ENCODE measurements around the gene AHNAK2.
A peak's percentile ranks its signal among the peaks of the same experiment; 100 is the strongest.
"Not testable (repeated sequence)": the region's sequence is repeated elsewhere in the genome, so short reads cannot be mapped to it uniquely, and the experiment has no call there.

Gene AHNAK2

DNA sequence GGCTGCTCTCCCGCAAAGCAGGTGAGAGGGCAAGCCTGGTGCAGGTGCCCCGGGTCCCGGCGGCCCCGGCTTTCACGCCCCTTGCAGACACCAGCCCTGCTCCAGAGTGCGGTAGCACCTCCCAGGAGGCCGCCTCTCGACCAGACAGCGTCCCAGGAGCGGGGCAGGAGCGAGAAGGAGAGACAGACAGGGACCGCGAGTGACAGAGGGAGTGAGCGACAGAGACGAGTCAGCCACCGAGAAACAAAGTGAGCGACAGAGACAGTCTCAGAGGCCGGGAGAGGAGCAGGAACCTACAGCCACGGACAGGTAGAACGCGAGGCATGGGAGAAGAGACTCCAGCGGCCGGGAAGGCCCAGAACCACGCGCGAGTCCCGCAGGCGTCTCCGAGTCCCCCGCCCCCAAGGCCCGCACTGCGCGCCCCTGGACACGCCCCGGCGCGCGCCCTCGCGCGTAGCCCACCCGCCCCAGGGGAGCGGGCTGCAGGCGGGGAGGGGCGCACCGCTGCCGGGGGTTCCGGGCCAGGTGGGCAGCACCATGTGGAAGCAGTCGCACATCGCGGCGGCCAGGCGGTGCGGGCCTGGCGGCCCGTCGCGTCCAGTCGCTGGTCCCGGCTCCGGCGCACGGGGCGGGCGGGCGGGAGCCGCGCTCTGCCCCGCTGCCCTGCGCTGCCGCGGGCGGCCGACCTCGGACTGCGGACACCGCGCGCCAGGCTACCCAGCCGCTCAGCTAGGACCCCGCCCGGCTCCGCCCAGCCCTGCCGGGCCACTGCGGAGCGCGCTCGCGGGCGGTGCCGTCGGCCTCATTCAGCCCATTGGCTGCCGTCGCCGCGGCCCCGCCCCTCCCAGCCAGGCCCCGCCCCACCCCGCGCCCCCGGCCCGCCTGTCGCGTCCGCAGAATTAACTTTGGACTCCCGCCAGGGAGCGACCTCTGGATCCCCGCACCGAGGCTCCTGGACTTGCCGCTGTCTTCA, at the start of gene AHNAK2:
AHNAK2 (minus strand) TSS at position 694 of the 973 bp plus-strand sequence; CDS start at position 557, 137 bp downstream.
- DNase-seq: peak; percentile 81

DNA sequence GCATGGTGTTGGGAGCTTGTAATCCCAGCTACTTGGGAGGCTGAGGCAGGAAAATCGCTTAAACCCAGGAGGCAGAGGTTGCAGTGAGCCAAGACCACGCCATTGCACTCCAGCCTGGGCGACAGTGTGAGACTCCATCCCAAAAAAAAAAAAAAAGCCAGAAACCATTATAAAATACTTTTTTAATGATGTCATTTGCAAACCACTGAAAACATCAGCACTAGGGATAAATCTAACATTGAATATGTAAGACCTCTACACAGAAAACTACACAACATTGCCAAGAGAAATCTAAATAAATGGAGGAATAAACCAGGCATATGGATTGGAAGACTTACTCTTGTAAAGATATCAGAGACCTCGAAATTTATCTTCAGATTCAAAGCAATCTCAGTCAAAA, 49.5 kb upstream of the AHNAK2 start:
- not testable (repeated sequence) for DNase-seq

DNA sequence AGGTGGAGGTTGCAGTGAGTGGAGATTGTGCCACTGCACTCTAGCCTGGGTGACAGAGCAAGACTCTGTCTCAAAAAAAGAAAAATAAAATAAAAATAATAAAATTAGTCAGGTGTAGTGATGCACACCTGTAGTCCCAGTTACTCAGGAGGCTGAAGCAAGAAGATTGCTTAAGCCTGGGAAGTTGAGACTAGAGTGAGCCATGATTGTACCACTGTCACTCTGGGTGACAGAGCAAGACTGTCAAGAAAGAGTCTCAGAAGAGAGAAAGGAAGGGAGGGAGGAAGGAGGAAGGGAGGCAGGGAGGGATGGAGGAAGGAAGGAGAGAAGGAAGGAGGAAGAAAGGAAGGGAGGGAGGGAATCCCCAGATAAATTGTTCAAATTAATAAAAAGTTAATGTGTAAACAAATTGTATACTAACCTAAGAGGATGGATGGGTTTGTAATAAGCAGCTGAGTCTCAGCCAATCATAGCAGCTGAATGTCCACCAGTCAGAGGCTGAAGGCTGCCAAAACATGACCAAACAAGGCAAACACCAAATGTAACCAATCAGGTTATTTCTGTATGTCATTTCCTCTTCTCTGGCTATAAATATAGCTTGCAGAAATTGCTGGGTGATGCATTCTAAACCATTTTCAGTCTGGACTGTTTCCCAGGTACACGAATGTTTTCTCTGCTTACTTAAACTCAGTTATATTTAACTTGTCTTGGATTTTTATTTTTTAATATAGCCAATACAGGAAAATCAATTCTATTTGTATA, 48.8 kb upstream of the AHNAK2 start:
- DNase-seq: peak; percentile 60

DNA sequence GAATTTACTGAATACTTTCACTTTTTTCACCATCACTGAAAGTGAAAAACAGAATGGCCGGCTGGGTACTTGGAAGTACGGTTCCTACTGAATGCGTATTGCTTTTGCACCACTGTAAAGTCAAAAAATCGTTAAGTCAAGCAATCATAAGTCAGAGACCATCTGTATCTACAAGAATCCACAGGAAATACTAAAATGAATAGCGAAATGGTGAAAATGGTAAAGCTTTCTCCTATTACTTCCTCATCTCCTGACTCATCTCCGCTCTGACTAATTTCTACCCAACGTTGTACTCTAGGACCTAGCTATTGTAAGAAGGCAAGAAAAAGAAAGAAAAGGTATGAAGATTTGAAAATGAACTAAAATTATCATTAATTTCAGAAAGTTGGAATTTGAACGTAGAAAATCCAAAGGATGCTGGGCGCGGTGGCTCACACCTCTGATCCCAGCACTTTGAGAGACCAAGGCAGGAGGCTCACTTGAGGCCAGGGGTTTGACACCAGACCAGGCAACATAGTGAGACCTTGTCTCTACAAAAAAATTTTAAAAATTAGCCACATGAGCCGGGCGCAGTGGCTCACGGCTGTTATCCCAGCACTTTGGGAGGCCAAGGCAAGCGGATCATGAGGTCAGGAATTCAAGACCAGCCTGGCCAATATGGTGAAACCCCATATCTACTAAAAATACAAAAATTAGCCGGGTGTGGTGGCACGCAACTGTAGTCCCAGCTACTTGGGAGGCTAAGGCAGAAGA, 48.0 kb upstream of the AHNAK2 start:
- DNase-seq: peak; percentile 84

DNA sequence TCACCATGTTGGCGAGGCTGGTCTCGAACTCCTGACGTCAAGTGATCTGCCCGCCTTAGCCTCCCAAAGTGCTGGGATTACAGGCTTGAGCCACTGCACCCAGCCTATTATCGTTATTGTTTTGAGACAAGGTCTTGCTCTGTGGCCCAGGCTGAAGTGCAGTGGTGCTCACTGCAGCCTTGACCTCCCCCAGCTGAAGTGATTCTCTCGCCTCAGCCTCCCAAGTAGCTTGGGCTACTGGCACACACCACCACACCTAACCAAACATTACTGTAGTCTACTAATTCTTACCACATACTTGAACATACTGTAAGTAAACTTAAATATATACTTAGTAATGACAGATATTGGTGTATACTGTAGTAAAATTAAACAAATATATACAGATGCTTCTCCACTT, 47.3 kb upstream of the AHNAK2 start:
- DNase-seq: no peak

DNA sequence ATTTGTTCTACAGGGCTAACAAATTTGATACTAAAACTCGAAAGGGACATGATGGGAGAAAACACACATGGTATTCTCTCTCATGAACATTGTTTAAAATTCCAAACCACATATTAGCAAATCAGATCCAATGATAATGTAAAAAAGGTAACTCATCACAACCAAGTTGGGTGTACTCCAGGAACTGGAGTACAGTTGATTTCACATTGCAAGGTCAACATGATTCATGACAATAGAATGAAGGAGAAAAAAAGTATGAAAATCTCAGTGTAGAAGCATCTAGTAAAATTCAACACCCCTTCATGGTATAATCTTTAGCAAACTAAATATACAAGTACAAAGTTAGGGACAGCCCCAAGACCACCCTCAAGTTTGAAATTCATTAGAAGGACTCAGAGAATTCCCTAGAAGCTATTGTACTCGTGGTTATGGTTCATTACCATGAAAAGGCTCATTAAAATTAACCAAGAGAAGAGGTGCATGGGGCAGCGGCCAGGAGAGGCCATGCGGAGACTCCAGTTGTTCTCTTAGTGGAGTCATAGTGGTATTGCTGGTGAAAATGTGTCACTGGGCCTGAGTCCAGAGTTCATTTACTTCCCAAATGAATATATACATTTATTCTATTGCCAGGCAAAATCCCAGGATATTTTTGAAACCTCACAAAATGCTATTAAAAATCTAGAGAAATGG, 45.8 kb upstream of the AHNAK2 start:
- DNase-seq: peak; percentile 83

DNA sequence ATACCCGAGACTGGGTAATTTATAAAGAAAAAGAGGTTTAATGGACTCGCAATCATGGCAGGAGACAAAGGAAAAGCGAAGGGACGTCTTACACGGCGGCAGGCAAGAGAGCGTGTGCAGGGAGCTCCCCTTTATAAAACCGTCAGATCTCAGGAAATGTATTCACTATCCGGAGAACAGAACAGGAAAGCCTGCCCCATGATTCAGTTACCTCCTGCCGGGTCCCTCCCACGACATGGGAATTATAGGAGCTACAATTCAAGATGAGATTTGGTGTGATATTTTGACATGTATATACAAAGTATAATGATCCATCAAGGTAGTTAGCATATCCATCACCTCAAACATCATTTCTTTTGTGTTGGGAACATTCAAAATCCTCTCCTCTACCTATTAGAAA, 45.0 kb upstream of the AHNAK2 start:
- DNase-seq: no peak

DNA sequence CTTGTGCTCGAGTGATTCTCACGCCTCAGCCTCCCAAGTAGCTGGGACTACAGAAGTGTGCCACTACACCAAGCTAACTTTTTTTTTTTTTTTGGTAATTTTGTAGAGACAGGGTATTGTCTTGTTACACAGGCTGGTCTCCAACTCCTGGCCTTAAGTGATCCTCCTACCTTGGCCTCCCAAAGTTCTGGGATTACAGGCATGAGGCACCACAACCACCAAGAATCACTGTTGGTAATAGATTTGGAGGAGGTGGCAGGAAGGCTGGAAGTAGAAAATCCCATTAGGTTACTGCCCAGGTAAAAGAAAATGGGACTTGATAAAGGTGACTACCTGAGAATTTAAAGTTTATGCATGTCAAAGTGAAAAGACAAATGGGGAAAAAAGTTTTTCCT, 44.1 kb upstream of the AHNAK2 start:
- DNase-seq: no peak

DNA sequence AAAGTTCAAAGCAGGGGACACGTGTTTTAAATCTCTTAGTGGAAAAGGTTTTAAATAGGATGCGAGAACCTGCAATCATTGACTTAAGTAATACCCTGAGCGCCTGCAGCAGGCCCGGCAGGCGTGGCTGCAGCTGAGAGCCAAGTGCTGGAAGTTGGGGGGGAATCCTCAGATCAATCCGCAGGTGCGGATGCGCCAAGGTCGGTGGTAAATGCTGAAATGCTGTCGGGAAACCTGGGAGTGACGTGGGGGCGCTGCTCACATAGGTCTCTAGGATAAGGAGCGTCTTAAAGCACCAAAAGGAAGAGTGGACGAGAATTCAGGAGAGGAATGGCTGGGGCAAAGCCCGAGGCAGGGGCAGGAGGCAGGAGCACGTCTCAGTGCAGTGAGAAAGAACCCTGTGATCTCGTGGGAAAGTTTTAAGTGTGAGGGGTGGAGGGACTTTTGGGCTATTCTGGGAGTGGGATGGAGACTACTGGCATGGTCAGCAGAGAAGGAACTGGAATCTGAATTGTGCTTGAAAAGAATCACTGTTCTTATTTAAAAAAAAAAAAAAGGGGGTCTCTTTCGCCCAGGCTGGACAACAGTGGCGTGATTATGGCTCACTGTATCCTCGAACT, 43.6 kb upstream of the AHNAK2 start:
- peak; percentile 57 for DNase-seq

DNA sequence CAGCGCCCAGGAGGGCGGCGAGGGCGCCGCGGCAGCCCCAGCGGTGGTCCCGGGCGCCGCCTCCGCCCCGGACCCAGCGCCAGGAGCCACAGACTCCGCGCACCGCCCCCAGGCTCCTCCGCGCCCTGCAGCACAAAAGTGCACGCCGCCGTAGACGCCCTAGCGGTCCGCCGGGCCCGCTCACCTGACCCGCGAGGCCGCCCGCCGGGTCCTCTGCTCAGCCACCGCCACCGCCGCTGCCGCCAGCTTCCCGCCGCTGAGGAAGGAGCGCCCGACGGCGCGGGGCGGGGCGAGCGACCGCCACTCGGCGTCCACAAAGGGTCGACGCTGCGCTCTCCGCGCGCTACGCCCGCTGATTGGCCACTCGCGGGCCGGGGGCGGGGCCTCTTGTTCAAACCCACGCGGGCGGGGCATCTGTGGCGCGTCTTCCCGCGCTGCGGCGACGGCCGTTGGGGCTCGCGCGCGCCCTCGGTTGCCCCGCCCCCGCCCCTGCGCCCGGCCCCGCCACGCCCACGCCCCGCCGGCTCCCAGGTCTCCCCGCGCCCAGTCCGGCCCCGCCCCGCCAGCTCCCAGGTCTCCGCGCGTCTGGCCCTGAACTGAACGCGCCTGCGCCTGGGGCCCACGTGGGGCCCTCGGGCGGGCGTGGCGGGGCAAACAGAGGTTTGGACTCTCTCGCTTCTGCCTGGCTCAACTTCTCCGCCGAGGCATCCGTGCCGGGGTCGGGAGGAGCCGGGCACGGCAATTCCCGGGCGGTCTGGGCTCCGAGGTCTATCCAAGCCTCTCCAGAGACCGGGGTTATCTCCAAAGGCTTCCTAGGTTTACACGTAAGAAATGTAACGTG, 42.9 kb upstream of the AHNAK2 start, which contains the start of gene CDCA4:
CDCA4 (minus strand) TSS at position 269 of the 841 bp plus-strand sequence. CDS start 9,154 bp downstream, outside the sequence.
- peak; percentile 96 for DNase-seq

DNA sequence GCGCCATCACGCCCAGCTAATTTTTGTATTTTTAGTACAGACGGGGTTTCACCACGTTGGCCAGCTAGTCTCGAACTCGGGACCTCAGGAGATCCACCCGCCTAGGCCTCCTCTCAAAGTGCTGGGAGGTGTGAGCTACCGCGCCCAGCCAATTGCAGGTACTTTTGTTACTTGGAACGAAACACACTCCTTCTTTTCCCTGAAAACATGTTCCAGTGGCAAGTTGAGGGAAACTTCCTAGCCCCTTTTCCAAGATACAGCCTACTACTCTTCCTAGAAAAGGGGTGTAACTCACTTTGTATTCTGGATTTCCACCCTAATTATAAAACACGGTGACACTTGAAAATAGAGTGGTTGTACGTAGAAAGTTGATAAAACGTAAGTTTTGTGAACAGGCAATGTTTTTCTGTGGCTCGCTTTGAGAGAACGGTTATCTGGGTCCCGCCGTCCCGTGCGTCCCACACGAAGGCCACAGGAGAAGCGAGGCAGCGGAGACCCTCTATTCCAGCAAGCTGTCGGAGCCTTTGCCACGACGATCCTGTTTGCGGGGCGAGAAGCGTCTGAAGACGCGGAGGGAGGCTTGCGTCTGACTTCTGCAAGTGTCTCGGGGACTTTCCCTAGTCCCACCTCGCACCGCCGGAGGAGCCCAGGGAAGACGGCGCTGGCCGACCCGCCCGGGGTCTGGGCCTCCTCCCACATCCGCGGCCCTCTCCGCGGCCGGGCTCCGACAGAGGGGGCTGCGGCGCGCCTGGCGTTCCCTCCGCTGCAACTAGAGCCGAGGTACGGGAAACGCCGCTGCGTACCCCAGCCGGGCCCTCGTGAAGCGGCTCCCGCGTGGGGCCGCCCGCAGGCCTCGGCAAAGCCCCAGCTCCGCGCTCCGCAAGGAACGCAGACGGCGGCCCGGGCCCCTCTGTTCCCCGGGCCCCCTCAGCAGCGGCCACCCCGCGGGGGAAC, 42.0 kb upstream of the AHNAK2 start:
- DNase-seq: no peak

DNA sequence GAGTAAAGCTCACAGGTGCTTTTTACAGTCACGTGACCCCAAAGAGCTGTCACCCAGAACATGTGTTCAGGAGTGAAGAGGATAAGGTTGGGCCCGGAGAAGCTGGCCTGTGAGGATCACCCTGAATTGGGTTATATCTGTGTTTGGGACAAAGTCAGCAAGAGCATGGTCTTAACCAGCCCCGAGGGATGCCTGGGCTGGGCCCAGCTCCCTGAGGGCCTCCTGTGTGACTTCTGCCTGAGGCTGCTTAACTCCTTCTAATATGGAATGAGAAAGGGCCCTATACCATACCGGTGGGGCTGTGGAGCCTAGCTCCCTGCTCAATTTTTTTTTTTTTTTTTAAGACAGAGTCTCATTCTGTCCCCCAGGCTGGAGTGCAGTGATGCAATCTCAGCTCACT, 40.2 kb upstream of the AHNAK2 start:
- DNase-seq: no peak

DNA sequence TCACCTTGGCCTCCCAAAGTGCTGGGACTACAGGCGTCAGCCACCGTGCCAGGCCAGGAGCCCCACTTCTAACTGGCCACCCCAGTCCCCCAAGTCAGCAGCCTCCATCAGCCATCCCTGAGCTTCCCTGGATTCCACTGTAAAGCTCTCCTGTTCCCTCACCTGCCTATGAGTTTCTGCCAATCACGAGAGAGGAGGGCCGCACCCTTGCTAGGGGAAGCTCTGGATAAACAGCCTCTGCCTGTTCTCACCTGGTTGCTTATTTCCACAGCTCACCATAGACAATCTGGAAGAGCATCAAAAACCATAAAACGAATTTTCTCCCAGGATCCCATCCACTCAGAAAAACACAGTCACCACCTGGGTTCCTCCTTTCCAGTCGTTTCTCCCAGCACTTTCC, 37.7 kb upstream of the AHNAK2 start:
- DNase-seq: no peak

DNA sequence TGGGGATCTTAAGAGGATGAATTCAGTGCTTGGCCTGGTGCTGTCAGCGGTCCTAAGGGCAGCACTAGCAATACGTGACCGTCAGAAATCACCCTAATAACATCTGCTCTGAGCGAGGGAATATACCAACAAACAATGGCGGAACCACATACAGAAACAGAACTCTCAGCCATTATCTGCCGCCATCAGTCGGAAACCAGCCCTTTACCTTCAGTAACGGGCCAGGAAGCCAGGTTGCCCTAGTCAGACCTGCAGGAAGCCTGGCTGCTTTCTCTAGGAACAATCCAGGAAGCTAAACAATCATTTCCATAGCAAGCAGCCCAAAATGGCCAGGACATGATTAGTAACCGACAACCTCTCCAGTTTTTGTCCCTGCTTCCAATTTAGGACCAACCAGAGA, 37.1 kb upstream of the AHNAK2 start:
- DNase-seq: no peak

DNA sequence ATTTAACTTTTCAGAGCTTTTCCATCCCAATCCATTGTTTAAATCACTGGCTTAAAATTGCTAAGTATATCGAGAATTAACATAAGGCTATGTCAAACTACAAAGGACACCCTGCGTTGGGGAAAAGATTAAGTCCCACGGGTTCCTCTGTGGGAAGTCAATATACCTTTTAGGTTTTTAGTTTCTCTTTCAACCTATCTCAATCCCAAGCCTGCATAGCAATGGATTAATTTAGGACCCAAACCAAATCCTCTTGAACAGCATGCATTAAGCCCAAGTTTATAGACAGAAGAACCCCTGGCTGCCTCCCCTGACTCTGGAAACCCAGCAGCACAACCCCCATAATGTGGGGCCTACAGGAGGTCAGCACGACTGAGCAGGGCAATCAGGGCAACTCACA, 36.5 kb upstream of the AHNAK2 start:
- no peak for DNase-seq

DNA sequence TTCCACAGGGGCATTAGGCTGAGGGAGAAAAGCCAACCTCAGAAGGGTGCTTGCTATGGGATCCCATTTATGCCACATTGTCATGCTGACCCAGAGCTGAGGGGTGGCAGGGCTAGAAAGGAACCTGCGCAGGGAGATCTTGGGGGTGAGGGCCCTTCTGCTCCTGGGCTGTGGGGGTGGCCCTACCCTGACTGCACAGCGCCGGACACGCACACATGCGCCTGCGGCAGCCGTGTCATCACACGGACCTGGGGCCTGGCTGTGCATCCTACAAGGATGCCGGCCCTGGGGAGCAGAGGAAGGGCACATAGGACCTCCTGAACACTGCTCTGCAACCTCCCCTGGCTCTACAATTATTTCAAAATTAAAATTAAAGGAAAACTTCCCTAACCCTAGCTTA, 35.9 kb upstream of the AHNAK2 start:
- no peak for DNase-seq

DNA sequence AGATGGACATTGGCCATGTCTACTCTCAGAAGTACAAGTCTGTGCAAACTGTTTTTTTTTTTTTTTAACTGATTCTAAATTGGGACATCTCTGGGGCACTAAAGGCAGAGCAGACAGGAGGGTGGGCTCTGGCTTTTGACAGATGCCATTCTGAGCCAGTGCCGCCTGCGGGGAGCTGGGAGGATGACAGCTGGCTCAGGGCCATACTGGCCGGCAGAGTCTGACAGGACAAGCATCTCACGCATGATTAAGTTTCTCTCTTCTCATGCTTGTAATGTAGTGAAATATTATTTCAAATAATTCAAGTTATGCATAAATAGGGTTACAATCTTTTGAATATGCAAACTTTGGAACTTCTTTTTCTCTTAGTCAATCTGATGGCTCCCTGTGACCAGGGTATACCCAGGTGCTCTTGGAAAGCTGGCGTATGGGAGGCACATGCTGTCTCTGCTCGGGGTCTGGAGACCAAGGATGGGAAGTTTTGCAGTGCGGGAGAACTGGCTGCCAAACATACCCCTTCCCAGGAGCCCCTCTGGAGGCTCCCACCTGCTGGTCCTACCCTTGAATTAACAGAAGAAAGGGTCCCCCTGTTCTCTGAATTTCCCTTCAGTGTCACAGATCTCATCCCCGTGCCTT, 35.1 kb upstream of the AHNAK2 start:
- no peak for DNase-seq

DNA sequence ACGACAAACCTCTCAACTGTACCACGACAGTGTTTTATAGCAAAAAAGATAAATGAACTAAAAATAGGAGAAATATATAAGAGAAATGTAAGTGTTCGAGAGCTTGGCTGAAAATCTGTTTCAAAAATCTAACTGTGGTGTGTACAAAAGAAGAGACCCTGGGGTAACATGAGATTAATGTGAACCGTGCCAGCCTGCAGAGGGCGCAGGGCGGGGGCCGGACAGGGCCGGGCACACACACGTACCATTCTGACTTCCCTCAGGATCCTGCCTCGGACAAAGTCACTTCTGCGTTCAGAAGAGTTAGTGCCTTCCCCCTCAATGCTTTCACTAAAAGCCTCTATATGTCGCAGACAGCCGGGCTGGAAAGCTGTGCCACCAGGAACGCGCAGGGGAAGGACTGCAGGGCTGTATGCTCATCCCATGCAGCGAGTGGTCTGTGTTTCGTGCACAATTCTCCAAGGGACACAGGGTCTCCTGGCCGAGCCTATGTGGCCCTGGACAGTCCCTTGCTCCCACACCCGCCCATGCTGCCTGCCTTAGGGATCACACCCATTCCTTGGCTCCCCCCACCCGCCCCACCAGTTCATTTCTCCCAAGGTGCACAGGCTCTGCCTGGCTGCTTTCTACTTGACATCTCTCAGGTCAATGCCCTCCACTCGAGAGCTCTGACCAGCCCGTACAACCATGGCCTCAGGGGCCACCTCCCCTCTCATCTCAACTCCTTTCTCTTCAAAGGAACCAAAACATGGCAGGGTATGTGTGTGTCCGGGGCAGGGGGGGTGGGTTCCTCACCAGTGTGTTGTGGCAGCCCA, 34.2 kb upstream of the AHNAK2 start:
- no peak for DNase-seq

All from EL (cell line).